ENCODE results near the gene METTL14. TPM values are rescaled to one million over a fixed set of nuclear protein-coding genes. Genes with fewer than 3 reads are reported as not detected.

Gene METTL14
- total RNA-seq, 1 experiment from 2014 or later: 22.4 TPM

- ATAC-seq (no peak), DNase-seq (ENCODE audit: low read depth, low spot score) (no peak)
- in situ Hi-C loops (cut with HindIII; ENCODE audit: low pct_unique_long_range_greater_than_20kb, low sequenced_read_pairs): no loop called here
- TF ChIP-seq TCF7L2 (IDR thresholded peaks at IDR 0.05; ENCODE audit: low read depth, low read length): no peak
- no peak for TF ChIP-seq POLR2AphosphoS5 (IDR thresholded peaks at IDR 0.05; ENCODE audit: low read depth, low read length)
- no peak for TF ChIP-seq SIN3A (IDR thresholded peaks at IDR 0.05; ENCODE audit: borderline replicate concordance, insufficient read depth, low read depth, low read length)
- TF ChIP-seq REST (IDR thresholded peaks at IDR 0.05; ENCODE audit: insufficient read depth in 1 of 2, low read depth in 2 of 2, low read length in 1 of 2): no peak
- TF ChIP-seq CTCF (IDR thresholded peaks at IDR 0.05): no peak
- H3K9me3 ChIP-seq (ENCODE audit: control insufficient read depth, insufficient read depth, low read depth, low read length): no peaks in the 10 kb centered on the region
- ChIA-PET POLR2A (no interaction called here), CTCF (interaction anchor here (0.6 kb wide), 1 partner anchor 68 kb away, joined by 4 read pairs; no protein-coding TSS in a partner anchor)
- no peaks in the 10 kb centered on the region; the same call in 1 of the 2 replicates for H3K4me1 ChIP-seq (ENCODE audit: control insufficient read depth, insufficient read depth, low read length)
- no peak overlapping the region for H3K27ac ChIP-seq (ENCODE audit: low read length)
- H3K4me3 ChIP-seq (ENCODE audit: low read depth in 2 of 2, low read length in 2 of 2): no peak overlapping the region
- BruUV-seq (replicated peaks): no TSS peak
- H3K27me3 ChIP-seq (ENCODE audit: control insufficient read depth, insufficient read depth, low read length): no peaks in the 10 kb centered on the region
- H3K36me3 ChIP-seq (ENCODE audit: control insufficient read depth, insufficient read depth, low read length): no peaks in the 10 kb centered on the region
- intact Hi-C loops (cut with micrococcal nuclease; ENCODE audit: unreplicated experiment): no loop called here
Measured at GRCh38 chr4:118755438-118756226, 70.4 kb downstream of the METTL14 start.

GRCh38 chr4:118756429-118756828 lies 71.2 kb downstream of the METTL14 start:
- intact Hi-C loops (cut with micrococcal nuclease; ENCODE audit: unreplicated experiment): no loop called here
- Histone ChIP-seq H3K4me3 (ENCODE audit: low read depth in 2 of 2, low read length in 2 of 2) (no peak overlapping the region), H3K4me1 (ENCODE audit: control insufficient read depth, insufficient read depth, low read length) (no peaks in the 10 kb centered on the region; the same call in 1 of the 2 replicates), H3K36me3 (ENCODE audit: control insufficient read depth, insufficient read depth, low read length) (no peaks in the 10 kb centered on the region), H3K27ac (ENCODE audit: low read length) (no peak overlapping the region), H3K27me3 (ENCODE audit: control insufficient read depth, insufficient read depth, low read length) (no peaks in the 10 kb centered on the region), H3K9me3 (ENCODE audit: control insufficient read depth, insufficient read depth, low read depth, low read length) (no peaks in the 10 kb centered on the region)
- ATAC-seq: no peak
- ChIA-PET POLR2A (no interaction called here), CTCF (no interaction called here)
- no TSS peak for BruUV-seq (replicated peaks)
- TF ChIP-seq CTCF (IDR thresholded peaks at IDR 0.05) (no peak), REST (IDR thresholded peaks at IDR 0.05; ENCODE audit: insufficient read depth in 1 of 2, low read depth in 2 of 2, low read length in 1 of 2) (no peak), POLR2AphosphoS5 (IDR thresholded peaks at IDR 0.05; ENCODE audit: low read depth, low read length) (no peak), TCF7L2 (IDR thresholded peaks at IDR 0.05; ENCODE audit: low read depth, low read length) (no peak), SIN3A (IDR thresholded peaks at IDR 0.05; ENCODE audit: borderline replicate concordance, insufficient read depth, low read depth, low read length) (no peak)
- DNase-seq (ENCODE audit: low read depth, low spot score): no peak
- in situ Hi-C loops (cut with HindIII; ENCODE audit: low pct_unique_long_range_greater_than_20kb, low sequenced_read_pairs): no loop called here

Data from Panc1 (cell line).